A204.1 (cell line): Measurements from ENCODE around the gene PXYLP1.

Experiments used
- FAIRE-seq: peaks from 2 replicates; lab custom pipeline; 2012; peaks lifted over from hg19 to GRCh38; lab: Jason Lieb, UNC

Gene PXYLP1

GRCh38 chr3:141250342-141250741 is 18.7 kb downstream of the PXYLP1 start:
- FAIRE-seq, result no peak

GRCh38 chr3:141250828-141251227 is 19.2 kb downstream of the PXYLP1 start:
- FAIRE-seq, result no peak

GRCh38 chr3:141253326-141253725 is 21.7 kb downstream of the PXYLP1 start:
- FAIRE-seq, result no peak

- no peak for FAIRE-seq
Measured at GRCh38 chr3:141253811-141254210, 22.2 kb downstream of the PXYLP1 start.

DNA sequence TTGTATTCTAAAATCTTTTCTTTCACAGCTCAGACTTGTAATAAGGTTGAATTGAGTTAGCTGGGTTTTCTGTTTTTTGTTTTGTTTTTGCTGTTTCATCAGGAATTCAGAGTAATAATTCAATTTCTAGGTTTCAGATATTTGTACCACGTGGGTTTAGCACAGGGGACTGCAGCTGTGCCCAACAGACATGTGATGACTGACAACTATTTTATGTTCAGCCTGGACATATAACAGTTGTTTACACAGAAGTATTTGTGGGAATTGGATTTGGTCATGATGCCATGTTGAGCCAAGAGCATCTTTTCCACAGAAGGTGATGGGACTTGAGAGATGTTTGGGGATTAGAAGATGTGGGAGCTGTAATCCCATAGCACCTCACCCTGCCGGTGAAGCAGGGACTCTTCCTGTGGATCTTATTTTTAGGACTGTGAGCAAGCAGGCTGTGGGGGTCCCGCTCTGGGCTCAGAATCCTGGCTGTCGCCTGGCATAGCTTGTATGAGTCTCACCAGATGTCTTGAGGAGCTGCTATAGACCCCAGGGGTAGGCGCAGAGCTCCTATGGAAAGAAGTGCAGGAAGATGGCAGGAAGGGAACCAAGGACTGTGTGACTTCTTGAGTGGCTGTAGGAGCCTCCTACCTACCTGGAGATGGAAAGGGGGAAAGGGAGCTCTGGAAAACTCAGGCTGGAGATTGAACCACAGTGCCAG is 23.7 kb downstream of the PXYLP1 start:
- FAIRE-seq, result no peak

DNA sequence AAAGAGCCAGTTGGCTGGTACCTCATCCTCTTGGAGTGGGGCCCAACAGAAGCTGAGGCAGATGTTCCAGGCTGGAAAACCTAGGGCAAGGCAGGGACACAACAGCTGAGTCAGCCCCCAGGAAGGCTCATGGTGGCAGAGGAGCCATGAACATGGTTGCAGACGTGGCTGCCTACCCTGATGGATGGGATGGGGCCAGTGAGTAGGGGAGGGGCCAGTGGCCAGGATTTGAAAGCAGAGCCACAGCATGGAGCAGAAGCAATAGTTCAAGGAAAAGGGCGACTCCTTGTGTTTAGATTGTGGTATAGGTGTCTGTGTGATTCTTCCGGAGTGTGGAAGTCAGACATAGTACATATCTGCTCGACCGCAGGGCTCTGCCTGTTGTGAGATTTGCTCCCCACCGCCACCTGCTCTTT is 24.2 kb downstream of the PXYLP1 start:
- no peak for FAIRE-seq

GRCh38 chr3:141256820-141257219 is 25.2 kb downstream of the PXYLP1 start:
- FAIRE-seq, result no peak

DNA sequence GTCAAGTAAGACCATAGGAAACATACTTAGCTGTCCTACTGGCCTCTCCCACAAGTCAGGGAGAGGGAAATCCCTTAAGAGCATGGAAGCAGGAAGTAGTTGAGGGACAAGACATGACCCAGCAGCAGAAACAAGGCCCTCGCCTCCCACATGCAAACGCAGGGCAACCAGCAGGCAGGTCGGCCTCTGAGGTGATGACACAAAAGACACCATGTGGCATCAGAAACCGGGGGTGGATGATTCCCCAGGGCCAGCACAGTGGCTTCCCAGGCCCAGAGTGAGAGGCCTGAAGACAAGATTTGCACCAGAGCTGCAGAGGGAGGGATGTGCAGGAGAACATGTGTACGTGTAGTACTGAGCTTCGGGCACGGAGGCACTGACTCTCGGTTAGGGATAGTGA is 26.3 kb downstream of the PXYLP1 start:
- no peak for FAIRE-seq

DNA sequence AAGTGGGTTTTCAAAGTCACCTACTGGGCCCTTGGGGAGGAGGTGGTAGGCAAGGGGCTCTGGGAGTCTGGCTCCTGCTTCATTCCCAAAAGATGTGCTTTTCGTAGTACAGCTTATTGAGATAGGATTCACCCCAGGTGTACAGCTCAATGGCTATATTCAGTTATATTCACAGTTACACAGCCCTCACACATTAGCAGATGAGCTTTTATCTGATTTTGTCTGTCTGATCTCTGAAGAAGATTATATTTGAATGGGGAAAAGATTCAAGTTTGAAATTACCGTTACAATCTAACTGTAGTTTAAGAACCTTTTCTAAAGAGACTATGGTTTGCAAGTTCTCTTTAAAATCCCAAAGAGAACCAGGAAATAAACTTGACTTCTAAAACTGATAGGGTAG is 27.3 kb downstream of the PXYLP1 start:
- no peak for FAIRE-seq

DNA sequence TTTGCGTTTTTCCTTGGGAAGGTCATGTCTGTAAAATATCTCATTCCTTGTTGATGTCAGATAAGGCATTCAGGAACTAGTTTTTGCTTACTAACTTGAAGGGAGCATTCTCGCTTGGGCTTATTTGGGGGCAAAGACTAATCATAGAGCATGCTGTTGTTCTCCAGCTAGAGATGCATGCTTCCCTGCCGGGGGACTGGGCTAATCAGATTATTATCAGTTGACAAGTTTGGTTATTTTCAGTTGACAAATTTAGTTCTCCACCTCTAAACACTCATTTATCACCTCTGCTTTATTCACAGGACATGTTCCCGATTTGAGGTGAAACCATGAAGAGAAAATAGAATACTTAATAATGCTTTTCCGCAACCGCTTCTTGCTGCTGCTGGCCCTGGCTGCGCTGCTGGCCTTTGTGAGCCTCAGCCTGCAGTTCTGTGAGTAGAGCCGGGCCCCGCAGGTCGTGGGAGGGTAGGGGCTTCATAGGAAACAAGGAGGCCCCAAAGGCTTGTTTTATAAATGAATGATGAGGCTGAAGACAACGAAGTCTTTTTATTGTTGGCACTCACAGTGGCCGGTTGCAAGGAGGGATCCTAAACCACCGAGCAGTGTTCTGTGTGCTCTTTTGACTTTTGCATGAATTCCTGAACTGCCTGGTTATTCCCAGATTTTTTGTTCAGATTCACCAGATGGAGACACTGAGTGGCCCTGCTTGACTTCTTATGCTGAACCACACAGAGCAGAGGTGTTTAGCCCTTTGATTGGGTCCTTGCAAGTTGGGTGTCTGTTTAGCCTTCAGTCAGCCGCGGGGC is 28.4 kb downstream of the PXYLP1 start:
- FAIRE-seq, result no peak

DNA sequence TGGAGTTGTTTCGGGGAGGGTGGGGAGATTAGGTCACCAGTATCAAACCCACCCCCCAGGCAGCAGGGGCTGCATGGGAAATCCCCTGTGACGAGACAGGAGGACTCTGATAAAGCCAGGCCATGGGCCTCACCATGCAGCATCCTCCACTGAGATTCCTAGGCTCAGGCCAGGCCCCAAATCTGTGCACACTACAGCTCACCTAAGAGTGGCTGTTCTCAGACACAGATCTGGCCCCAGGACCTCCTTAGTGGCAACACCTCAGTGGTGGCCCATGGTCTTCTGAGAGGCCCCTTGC is 29.0 kb downstream of the PXYLP1 start:
- FAIRE-seq, result no peak

GRCh38 chr3:141261472-141262307 is 30.1 kb downstream of the PXYLP1 start:
- FAIRE-seq, result no peak

GRCh38 chr3:141262308-141262705 is 30.7 kb downstream of the PXYLP1 start:
- no peak for FAIRE-seq

GRCh38 chr3:141266186-141266585 is 34.6 kb downstream of the PXYLP1 start:
- no peak for FAIRE-seq

- no peak for FAIRE-seq
Measured at GRCh38 chr3:141266797-141267555, 35.4 kb downstream of the PXYLP1 start.

DNA sequence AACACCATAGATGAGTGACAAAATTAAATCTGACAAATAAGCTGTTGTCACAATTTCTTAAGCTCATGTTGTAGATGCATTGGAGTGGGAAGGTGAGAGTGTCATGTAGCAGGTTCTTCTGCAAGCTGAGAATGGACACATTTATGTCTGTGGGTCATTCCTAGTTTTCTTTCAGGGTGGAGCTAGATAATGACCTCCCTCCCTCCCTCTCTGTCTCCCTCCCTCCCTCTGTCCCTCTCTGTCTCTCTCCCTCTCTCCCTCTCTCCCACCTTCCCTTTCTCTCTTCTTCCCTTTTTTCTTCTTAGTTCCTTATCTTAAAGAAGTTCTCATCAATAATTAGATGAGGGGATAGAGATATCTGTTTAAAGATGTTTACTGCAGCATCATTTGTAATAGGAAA is 36.0 kb downstream of the PXYLP1 start:
- no peak for FAIRE-seq

- FAIRE-seq, result no peak
Measured at GRCh38 chr3:141268306-141268705, 36.7 kb downstream of the PXYLP1 start.

- FAIRE-seq, result no peak
Measured at GRCh38 chr3:141268791-141269190, 37.2 kb downstream of the PXYLP1 start.

- FAIRE-seq, result no peak
Measured at GRCh38 chr3:141269961-141270360, 38.3 kb downstream of the PXYLP1 start.

GRCh38 chr3:141271279-141272030 is 39.8 kb downstream of the PXYLP1 start:
- FAIRE-seq, result no peak

GRCh38 chr3:141272906-141273662 is 41.5 kb downstream of the PXYLP1 start:
- no peak for FAIRE-seq
